Uterus (tissue), 4 donors: ENCODE measurements around the gene OVCH2. TPM values are rescaled to one million over a fixed set of nuclear protein-coding genes. Genes with fewer than 3 reads are reported as not detected.
"Not testable (repeated sequence)": the region's sequence is repeated elsewhere in the genome, so short reads cannot be mapped to it uniquely, and the experiment has no call there.

Experiments used
- DNase-seq, 2 donors: peaks; one replicate each; pipeline ENCODE4 v3.0.0-alpha.2; 2019 to 2020
- H3K27ac ChIP-seq, 2 donors: fragments of 200-600 bp; sonication (generic); 1 replicate in 1 of 2; 2 replicates in 1 of 2; pipeline ENCODE4 v1.5.1; 2016 to 2018
- H3K27me3 ChIP-seq, 2 donors: fragments of 200-600 bp; sonication (generic); one replicate each; pipeline ENCODE4 v1.5.1; 2018 to 2019; ENCODE audit warnings: control low read depth in 1 of 2
- H3K36me3 ChIP-seq, 2 donors: fragments of 200-600 bp; sonication (generic); one replicate each; pipeline ENCODE4 v1.5.1; 2019; ENCODE audit warnings: control low read depth in 1 of 2
- H3K4me1 ChIP-seq, 2 donors: fragments of 200-600 bp; sonication (generic); one replicate each; pipeline ENCODE4 v1.5.1; 2018 to 2019; ENCODE audit warnings: control low read depth in 1 of 2
- H3K4me3 ChIP-seq, 2 donors: fragments of 200-600 bp; sonication (generic); 1 replicate in 1 of 2; 2 replicates in 1 of 2; pipeline ENCODE4 v1.5.1; 2018 to 2019; ENCODE audit warnings: mild to moderate bottlenecking in 1 of 2
- H3K9me3 ChIP-seq, 2 donors: fragments of 200-600 bp; sonication (generic); one replicate each; pipeline ENCODE4 v1.5.1; 2019; ENCODE audit warnings: control low read depth in 1 of 2
- POLR2A ChIP-seq, 2 donors: fragments of 450-650 bp; IDR thresholded peaks; one replicate each; pipeline ENCODE4 v1.6.1; 2016; ENCODE audit warnings: antibody characterized with exemption in 2 of 2, mild to moderate bottlenecking in 1 of 2, moderate library complexity in 1 of 2
- intact Hi-C: fragments of 100-400 bp; cut with DNase I; formaldehyde crosslinking; loops from one replicate; pipeline ENCODE4 v1.15.1; 2023; ENCODE audit warnings: low total_unique reads
- total RNA-seq, 4 donors: library from RNA; depleted of rRNA in 3 of 4; stranded (reverse); fragments of >200 nt in 3 of 4; gene quantifications; one replicate each; pipeline versions ENCODE4 v1.1.0 to v1.2.4, GENCODE V29; 2014 to 2023
- TF ChIP-seq, protein P1 (sequence below), 4 experiments: fragments of 200-600 bp in 2 of 4; fragments of 450-650 bp in 2 of 4; sonication (generic) in 2 of 4; IDR thresholded peaks; one replicate each; pipeline ENCODE4 v1.5.1; 2016 to 2019; ENCODE audit warnings: antibody characterized with exemption in 4 of 4, mild to moderate bottlenecking in 2 of 4, moderate library complexity in 1 of 4
- donor health status: DM: yes; HTN: yes; CAD: no.

The OVCH2 gene
- total RNA-seq, 4 donors from 2014 or later: 0.21 TPM; not detected in 3

DNA sequence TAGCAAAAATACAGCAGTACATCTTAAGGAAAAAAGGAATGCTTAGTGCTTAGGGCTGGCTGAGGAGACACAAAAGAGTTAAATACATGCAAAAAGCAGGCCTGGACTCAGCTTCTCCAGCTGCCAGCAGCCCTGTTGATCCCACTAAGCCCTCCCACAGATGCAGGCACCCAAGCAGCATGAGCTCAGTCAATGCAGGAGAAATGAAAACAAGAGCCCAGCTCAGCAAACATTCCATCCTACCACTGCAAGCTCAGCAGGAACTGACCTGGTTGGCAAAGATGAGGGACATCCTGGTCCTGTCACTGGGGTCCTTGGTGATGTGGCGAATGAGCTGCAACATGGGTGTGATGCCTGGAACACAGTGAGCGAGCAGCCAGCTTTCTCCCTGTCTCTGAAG is 38.8 kb downstream of the OVCH2 start:
- no peak overlapping the region for H3K4me3 ChIP-seq
- H3K4me1 ChIP-seq: no peaks in the 10 kb centered on the region
- no peaks in the 10 kb centered on the region for H3K36me3 ChIP-seq
- no peaks in the 10 kb centered on the region for H3K27me3 ChIP-seq
- H3K9me3 ChIP-seq: no peaks in the 10 kb centered on the region
- no peak overlapping the region for H3K27ac ChIP-seq
- intact Hi-C loops: loop anchor here (10.0 kb wide), 1 partner anchor 153 kb away; the partner anchor contains the start of gene PPFIBP2
- no peak for DNase-seq
- no peak for TF ChIP-seq POLR2A (IDR thresholded peaks at IDR 0.05)
- TF ChIP-seq, protein P1, sequence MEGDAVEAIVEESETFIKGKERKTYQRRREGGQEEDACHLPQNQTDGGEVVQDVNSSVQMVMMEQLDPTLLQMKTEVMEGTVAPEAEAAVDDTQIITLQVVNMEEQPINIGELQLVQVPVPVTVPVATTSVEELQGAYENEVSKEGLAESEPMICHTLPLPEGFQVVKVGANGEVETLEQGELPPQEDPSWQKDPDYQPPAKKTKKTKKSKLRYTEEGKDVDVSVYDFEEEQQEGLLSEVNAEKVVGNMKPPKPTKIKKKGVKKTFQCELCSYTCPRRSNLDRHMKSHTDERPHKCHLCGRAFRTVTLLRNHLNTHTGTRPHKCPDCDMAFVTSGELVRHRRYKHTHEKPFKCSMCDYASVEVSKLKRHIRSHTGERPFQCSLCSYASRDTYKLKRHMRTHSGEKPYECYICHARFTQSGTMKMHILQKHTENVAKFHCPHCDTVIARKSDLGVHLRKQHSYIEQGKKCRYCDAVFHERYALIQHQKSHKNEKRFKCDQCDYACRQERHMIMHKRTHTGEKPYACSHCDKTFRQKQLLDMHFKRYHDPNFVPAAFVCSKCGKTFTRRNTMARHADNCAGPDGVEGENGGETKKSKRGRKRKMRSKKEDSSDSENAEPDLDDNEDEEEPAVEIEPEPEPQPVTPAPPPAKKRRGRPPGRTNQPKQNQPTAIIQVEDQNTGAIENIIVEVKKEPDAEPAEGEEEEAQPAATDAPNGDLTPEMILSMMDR (IDR thresholded peaks at IDR 0.05): no peak

DNA sequence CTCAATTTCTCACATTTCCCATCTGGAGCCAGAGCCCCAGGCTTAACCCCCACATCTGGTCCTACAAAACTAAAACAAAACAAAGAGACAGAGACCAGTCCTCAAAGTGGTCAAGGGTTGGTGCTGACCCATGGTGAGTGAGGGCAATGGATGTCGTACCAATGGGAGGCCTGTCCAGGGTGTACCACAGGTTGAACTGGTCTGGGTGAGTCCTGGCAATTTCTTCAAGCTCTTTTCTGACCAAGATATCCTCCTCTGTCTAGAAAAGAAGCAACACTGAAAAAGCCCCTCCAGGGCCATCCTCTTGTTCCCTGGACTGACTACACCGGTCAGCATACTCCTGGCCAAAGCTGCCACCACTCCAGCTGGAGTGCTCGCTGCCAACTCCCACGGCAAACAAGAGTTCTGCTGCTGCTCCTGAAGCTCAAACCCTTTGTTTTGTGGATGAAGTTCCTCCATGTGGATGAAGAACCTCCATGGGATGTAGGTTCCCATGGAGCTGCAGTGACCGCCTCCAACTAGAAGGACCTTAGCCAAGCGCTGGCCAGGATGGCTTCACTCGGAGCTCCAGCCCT is 39.9 kb downstream of the OVCH2 start:
- Histone ChIP-seq H3K9me3 (no peaks in the 10 kb centered on the region), H3K27me3 (no peaks in the 10 kb centered on the region), H3K4me1 (no peaks in the 10 kb centered on the region), H3K4me3 (no peak overlapping the region), H3K27ac (no peak overlapping the region), H3K36me3 (no peaks in the 10 kb centered on the region)
- intact Hi-C loops: loop anchor here (10.0 kb wide), 1 partner anchor 152 kb away; the partner anchor contains the start of gene PPFIBP2
- DNase-seq: no peak
- TF ChIP-seq POLR2A (IDR thresholded peaks at IDR 0.05): no peak
- TF ChIP-seq, protein P1 (IDR thresholded peaks at IDR 0.05): no peak

DNA sequence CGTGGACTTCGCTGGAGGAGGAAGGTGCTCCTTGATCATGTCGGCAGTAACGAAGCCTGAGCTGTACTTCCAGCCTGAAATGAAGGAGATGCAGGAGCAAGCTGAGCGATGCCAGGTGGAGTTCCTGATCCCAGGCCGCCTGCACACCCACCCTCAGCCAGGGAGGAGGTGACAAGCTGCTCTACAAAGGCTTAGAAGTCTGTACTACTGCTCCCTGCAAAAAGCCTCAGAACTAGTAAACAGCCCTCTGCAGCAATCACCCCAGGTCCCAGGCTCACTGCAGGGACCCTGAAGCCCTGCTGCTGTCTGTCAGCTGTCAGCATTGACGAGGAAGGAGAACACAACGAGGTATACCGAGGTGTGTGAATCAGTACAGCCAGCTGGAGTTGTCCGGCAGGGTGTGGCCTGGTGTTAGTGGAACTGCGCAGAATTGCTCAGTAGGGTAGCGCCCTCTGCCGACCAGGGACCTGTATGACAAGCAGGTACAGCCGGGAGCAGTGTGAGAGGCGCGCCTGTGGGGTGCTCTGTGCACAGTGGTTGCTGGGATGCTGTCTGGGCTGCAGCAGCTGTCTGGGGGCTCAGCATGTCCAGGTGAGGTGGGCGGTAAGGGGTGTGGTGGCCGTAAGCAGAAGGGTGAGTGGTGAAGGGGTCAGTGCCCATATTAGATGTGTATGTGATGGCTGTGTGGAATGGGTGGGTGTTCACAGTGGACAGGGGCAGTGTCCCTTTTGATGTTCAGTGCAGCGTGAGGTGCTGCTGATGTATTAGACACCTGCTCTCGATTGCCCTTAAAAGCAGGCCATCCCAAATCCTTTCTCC is 40.6 kb downstream of the OVCH2 start:
- H3K27me3 ChIP-seq: no peaks in the 10 kb centered on the region
- no peak overlapping the region for H3K4me3 ChIP-seq
- no peaks in the 10 kb centered on the region for H3K36me3 ChIP-seq
- H3K27ac ChIP-seq: no peak overlapping the region
- peak; percentile 76 to 82 for DNase-seq
- intact Hi-C loops: loop anchor here (10.0 kb wide), 1 partner anchor 151 kb away; the partner anchor contains the start of gene PPFIBP2
- H3K9me3 ChIP-seq: no peaks in the 10 kb centered on the region
- no peaks in the 10 kb centered on the region for H3K4me1 ChIP-seq
- no peak for TF ChIP-seq POLR2A (IDR thresholded peaks at IDR 0.05)
- TF ChIP-seq, protein P1 (IDR thresholded peaks at IDR 0.05): peak; percentile 71 to 82 (median 81)

DNA sequence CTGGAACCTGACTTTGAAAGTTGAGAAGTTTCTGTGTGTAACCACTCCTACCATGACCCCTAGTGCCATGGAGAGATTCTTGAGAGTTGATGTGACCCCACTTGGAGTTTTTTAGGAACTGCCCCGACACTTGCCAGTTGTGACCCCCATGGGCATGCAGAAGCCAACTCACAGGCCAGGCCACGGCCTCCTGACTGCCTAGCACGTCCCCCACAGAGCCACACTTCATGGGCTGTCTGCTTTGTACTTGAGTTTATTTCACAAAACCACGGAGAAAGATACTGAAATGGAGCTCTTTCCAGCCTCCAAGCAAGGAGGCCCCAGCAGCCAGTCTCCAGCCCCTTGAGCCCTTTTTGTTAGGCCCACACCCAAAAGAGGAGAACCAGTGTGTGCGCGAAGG is 41.4 kb downstream of the OVCH2 start:
- H3K9me3 ChIP-seq: no peaks in the 10 kb centered on the region
- no peaks in the 10 kb centered on the region for H3K4me1 ChIP-seq
- no peaks in the 10 kb centered on the region for H3K27me3 ChIP-seq
- H3K4me3 ChIP-seq: no peak overlapping the region
- intact Hi-C loops: loop anchor here (10.0 kb wide), 1 partner anchor 150 kb away; the partner anchor contains the start of gene PPFIBP2
- TF ChIP-seq, protein P1 (IDR thresholded peaks at IDR 0.05): no peak
- no peak for TF ChIP-seq POLR2A (IDR thresholded peaks at IDR 0.05)
- H3K36me3 ChIP-seq: no peaks in the 10 kb centered on the region
- no peak for DNase-seq
- H3K27ac ChIP-seq: no peak overlapping the region

DNA sequence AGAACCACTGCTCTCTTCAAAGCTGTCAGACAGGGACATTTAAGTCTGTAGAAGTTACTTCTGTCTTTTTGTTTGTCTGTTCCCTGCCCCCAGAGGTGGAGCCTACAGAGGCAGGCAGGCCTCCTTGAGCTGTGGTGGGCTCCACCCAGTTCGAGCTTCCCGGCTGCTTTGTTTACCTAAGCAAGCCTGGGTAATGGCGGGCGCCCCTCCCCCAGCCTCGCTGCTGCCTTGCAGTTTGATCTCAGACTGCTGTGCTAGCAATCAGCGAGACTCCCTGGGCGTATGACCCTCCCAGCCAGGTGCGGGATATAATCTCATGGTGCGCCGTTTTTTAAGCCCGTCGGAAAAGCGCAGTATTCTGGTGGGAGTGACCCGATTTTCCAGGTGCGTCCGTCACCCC is 42.7 kb downstream of the OVCH2 start:
- not testable (repeated sequence) for DNase-seq, H3K27me3 ChIP-seq, H3K36me3 ChIP-seq, H3K9me3 ChIP-seq, H3K27ac ChIP-seq, H3K4me1 ChIP-seq, H3K4me3 ChIP-seq
- intact Hi-C loops: loop anchor here (10.0 kb wide), 1 partner anchor 149 kb away; the partner anchor contains the start of gene PPFIBP2
